ENCODE data around the gene GDF3. TPM values are rescaled to one million over a fixed set of nuclear protein-coding genes. Genes with fewer than 3 reads are reported as not detected.

Gene GDF3
- not detected in 2 replicates for total RNA-seq (2014; rRNA removed; shearing (Covaris generic))

GRCh38 chr12:7695566-7696197 is at the start of gene GDF3:
Gene GDF3 (minus strand): TSS chr12:7695775. CDS start chr12:7695728, 47 bp downstream.

GRCh38 chr12:7711133-7711532 is 15.6 kb upstream of the GDF3 start, which contains the start of gene DPPA3:
Gene DPPA3 (plus strand): TSS chr12:7711433. CDS start chr12:7711571, 138 bp downstream.

Other genes with a start within 250 kb of the GDF3 start
- gene CD163, start 192.0 kb downstream of the GDF3 start, total RNA-seq (2014; rRNA removed; shearing (Covaris generic)): not detected in 2 replicates
- not detected in 2 replicates for gene APOBEC1, start 29.9 kb downstream of the GDF3 start, total RNA-seq (2014; rRNA removed; shearing (Covaris generic))
- gene DPPA3, start 15.7 kb upstream of the GDF3 start, total RNA-seq (2014; rRNA removed; shearing (Covaris generic)): not detected in 2 replicates
- gene CLEC4C, start 51.6 kb upstream of the GDF3 start, total RNA-seq (2014; rRNA removed; shearing (Covaris generic)): not detected in 2 replicates
- gene NANOGNB, start 69.4 kb upstream of the GDF3 start, total RNA-seq (2014; rRNA removed; shearing (Covaris generic)): not detected in 2 replicates
- gene NANOG, start 93.6 kb upstream of the GDF3 start, total RNA-seq (2014; rRNA removed; shearing (Covaris generic)): not detected in 2 replicates
- gene SLC2A14, start 177.1 kb upstream of the GDF3 start, total RNA-seq (2014; rRNA removed; shearing (Covaris generic)): not detected in 2 replicates
- gene SLC2A3, start 240.4 kb upstream of the GDF3 start, total RNA-seq (2014; rRNA removed; shearing (Covaris generic)): 22.3 and 24.0 TPM in 2 replicates

Measured in A375 (cell line).